SK-N-SH (cell line): ENCODE results near the gene SLC25A48. TPM values are rescaled to one million over a fixed set of nuclear protein-coding genes. Genes with fewer than 3 reads are reported as not detected.

ENCODE experiments used
- CTCF ChIA-PET: fragments of 300-600, 350-600 bp; formaldehyde crosslinking; extraction: SDS; loops from one replicate; lab custom pipeline; 2021; lab: Yijun Ruan, JAX
- POLR2A ChIA-PET: fragments of 350-600 bp; sonication (Branson Sonifier 250); formaldehyde crosslinking; extraction: SDS; loops from one replicate; lab custom pipeline; 2020; ENCODE audit warnings: antibody characterized with exemption, inconsistent platforms; lab: Yijun Ruan, JAX
- DNase-seq: peaks from one replicate; pipeline ENCODE4 v3.0.0; 2012
- H2AFZ ChIP-seq: fragments of 200-600 bp; sonication (generic); 2 replicates; pipeline ENCODE4 v1.8.1; 2016; ENCODE audit warnings: antibody characterized with exemption, mild to moderate bottlenecking, low read depth
- H3F3A ChIP-seq: fragments of 200-600 bp; sonication (generic); replicated peaks from 2 replicates; pipeline ENCODE3; 2016; ENCODE audit warnings: antibody characterized with exemption, mild to moderate bottlenecking; ENCODE audit not compliant: insufficient read depth
- H3K27ac ChIP-seq, 2 experiments: fragments of 200-500 bp in 1 of 2; fragments of 200-600 bp in 1 of 2; sonication (Bioruptor generic) in 1 of 2; sonication (generic), shearing (Covaris generic) in 1 of 2; 2 replicates each; pipeline versions ENCODE4 v1.5.1 to v1.6.1; 2014 to 2016; ENCODE audit warnings: low read depth in 2 of 2, inconsistent platforms in 1 of 2, low read length in 1 of 2, mild to moderate bottlenecking in 1 of 2, mixed read lengths in 1 of 2
- H3K27me3 ChIP-seq: fragments of 200-600 bp; sonication (generic), shearing (Covaris generic); 2 replicates; pipeline ENCODE4 v1.6.1; 2016; ENCODE audit warnings: mixed run types; ENCODE audit not compliant: insufficient read depth
- H3K36me3 ChIP-seq, 2 experiments: fragments of 200-500 bp in 1 of 2; fragments of 200-600 bp in 1 of 2; sonication (Bioruptor generic) in 1 of 2; sonication (generic) in 1 of 2; replicated peaks in 1 of 2; 2 replicates each; pipeline versions ENCODE3 to v1.5.1; 2014 to 2016; ENCODE audit warnings: low read length in 1 of 2, mild to moderate bottlenecking in 1 of 2; ENCODE audit not compliant: insufficient read depth in 2 of 2, control insufficient read depth in 1 of 2
- H3K4me1 ChIP-seq, 2 experiments: fragments of 200-500 bp in 1 of 2; fragments of 200-600 bp in 1 of 2; sonication (Bioruptor generic) in 1 of 2; sonication (generic), shearing (Covaris generic) in 1 of 2; 2 replicates each; pipeline versions ENCODE4 v1.5.1 to v1.6.1; 2014 to 2016; ENCODE audit warnings: low read depth in 1 of 2, low read length in 1 of 2, mixed run types in 1 of 2; ENCODE audit not compliant: insufficient read depth in 2 of 2, control insufficient read depth in 1 of 2
- H3K4me2 ChIP-seq: fragments of 200-600 bp; sonication (generic), shearing (Covaris generic); 2 replicates; pipeline ENCODE4 v1.6.1; 2017; ENCODE audit warnings: mixed run types
- H3K4me3 ChIP-seq, 2 experiments: fragments of 200-500 bp in 1 of 2; fragments of 200-600 bp in 1 of 2; sonication (Bioruptor generic) in 1 of 2; sonication (generic), shearing (Covaris generic) in 1 of 2; 2 replicates each; pipeline versions ENCODE4 v1.5.1 to v1.8.1; 2014 to 2016; ENCODE audit warnings: low read depth in 2 of 2, inconsistent platforms in 1 of 2, low read length in 1 of 2, mild to moderate bottlenecking in 1 of 2, mixed read lengths in 1 of 2, moderate library complexity in 1 of 2
- H3K79me2 ChIP-seq: fragments of 200-600 bp; sonication (generic); 2 replicates; pipeline ENCODE4 v1.8.1; 2017; ENCODE audit warnings: mild to moderate bottlenecking; ENCODE audit not compliant: insufficient read depth
- H3K9ac ChIP-seq: fragments of 200-600 bp; sonication (generic); 2 replicates; pipeline ENCODE4 v1.6.1; 2017; ENCODE audit warnings: mixed run types
- H3K9me2 ChIP-seq: fragments of 200-600 bp; sonication (generic); 2 replicates; pipeline ENCODE4 v1.6.1; 2017; ENCODE audit warnings: mixed run types
- H3K9me3 ChIP-seq: fragments of 200-600 bp; sonication (generic); 2 replicates; pipeline ENCODE4 v1.6.1; 2017; ENCODE audit warnings: mixed run types, mild to moderate bottlenecking, moderate library complexity
- H4K20me1 ChIP-seq: fragments of 200-600 bp; sonication (generic); 2 replicates; pipeline ENCODE4 v1.6.1; 2017; ENCODE audit warnings: mild to moderate bottlenecking, mixed run types; ENCODE audit not compliant: insufficient read depth
- CTCF ChIP-seq: fragments of 200-600 bp; sonication (generic); IDR thresholded peaks from 2 replicates; pipeline ENCODE4 v1.6.1; 2017; ENCODE audit warnings: antibody characterized with exemption, mild to moderate bottlenecking, moderate library complexity
- MEF2A ChIP-seq: IDR thresholded peaks from 2 replicates; pipeline ENCODE4 v1.4.0; 2012; ENCODE audit warnings: low read depth, borderline replicate concordance
- POLR2AphosphoS5 ChIP-seq: IDR thresholded peaks from 2 replicates; pipeline ENCODE4 v1.6.1; 2012; ENCODE audit warnings: low read depth, low read length
- RCOR1 ChIP-seq: fragments of 150-350 bp; IDR thresholded peaks from 2 replicates; pipeline ENCODE4 v1.6.1; 2017; ENCODE audit warnings: antibody characterized with exemption, low read length
- TAF1 ChIP-seq: IDR thresholded peaks from 2 replicates; pipeline ENCODE4 v1.6.1; 2012; ENCODE audit warnings: low read depth, mild to moderate bottlenecking, low read length, moderate library complexity, borderline replicate concordance
- WGBS: methylation state at CpG from one replicate; pipeline ENCODE4 v1.1.6; 2017; ENCODE audit warnings: low lambda C conversion rate; 5-methylcytosine and 5-hydroxymethylcytosine counted together
- polyA plus RNA-seq, 3 experiments: library from polyadenylated mRNA; depleted of rRNA; stranded (reverse); fragments of >200 nt; gene quantifications; 2 replicates each; pipeline ENCODE4 v1.2.3, GENCODE V29; 2012

Gene SLC25A48
- 0.18 and 0.23 TPM in 2 replicates for polyA plus RNA-seq (2012; rRNA removed)
- polyA plus RNA-seq (2012; cell fraction: cytosol; rRNA removed), result 0.12 and 0.26 TPM in 2 replicates
- polyA plus RNA-seq (2012; cell fraction: nucleus; rRNA removed), result 0.21 and 0.59 TPM in 2 replicates

- H3K27ac ChIP-seq, result no peak within 1 kb of the TSS
- 11% methylated on average over 30 of the region's 68 CpGs for WGBS
- no peaks in the 10 kb centered on the region for H3K79me2 ChIP-seq
- H4K20me1 ChIP-seq, result no peaks in the 10 kb centered on the region
- ChIA-PET POLR2A (no interaction called here), CTCF (interaction anchor here (0.8 to 8.9 kb wide), 15 partner anchors 10 to 369 kb away, joined by 3 to 315 read pairs (median 4); no protein-coding TSS in a partner anchor)
- no peak within 1 kb of the TSS for H3K9ac ChIP-seq
- no peaks in the 10 kb centered on the region for H3F3A ChIP-seq
- no peaks in the 10 kb centered on the region for H3K9me3 ChIP-seq
- H3K36me3 ChIP-seq, result no peaks in the 10 kb centered on the region
- peak within 1 kb of the TSS; percentile 92 for H3K4me2 ChIP-seq
- peak within 1 kb of the TSS; percentile 37 to 61; a peak in 3 of 4 replicates for H3K4me3 ChIP-seq
- 0 out of 2 replicates have a peak within 1 kb of the TSS, but pooled peaks have one; percentile 59 for H2AFZ ChIP-seq
- H3K27me3 ChIP-seq, result peaks cover 42% of the 10 kb centered on the region
- TF ChIP-seq CTCF (peak; percentile 69), POLR2AphosphoS5 (no peak)
- H3K4me1 ChIP-seq, result no peaks in the 10 kb centered on the region; a peak in 1 of 4 replicates
- DNase-seq, result peak; percentile 80
- no peaks in the 10 kb centered on the region for H3K9me2 ChIP-seq
These were observed at the start of gene SLC25A48 for GRCh38 chr5:135834639-135835529. SLC25A48 (plus strand) TSS chr5:135834663; CDS start chr5:135834848, 185 bp downstream.

GRCh38 chr5:135800656-135801055, 33.8 kb upstream of the SLC25A48 start:
- POLR2A ChIA-PET, result no interaction called here
- no peaks in the 10 kb centered on the region for H3K36me3 ChIP-seq
- no peak overlapping the region for H3K9ac ChIP-seq
- H3F3A ChIP-seq, result no peaks in the 10 kb centered on the region
- no peak overlapping the region for H3K4me3 ChIP-seq
- WGBS, result 30% methylated on average over 9 of the region's 10 CpGs
- no peaks in the 10 kb centered on the region for H3K4me1 ChIP-seq
- H3K27me3 ChIP-seq, result peaks cover 12% of the 10 kb centered on the region; the same call in 1 of the 2 replicates
- no peak for DNase-seq
- no peak overlapping the region for H3K4me2 ChIP-seq
- H3K79me2 ChIP-seq, result no peaks in the 10 kb centered on the region
- H3K9me2 ChIP-seq, result no peaks in the 10 kb centered on the region
- no peak overlapping the region for H3K27ac ChIP-seq
- no peaks in the 10 kb centered on the region for H3K9me3 ChIP-seq
- no peaks in the 10 kb centered on the region for H4K20me1 ChIP-seq
- no peak overlapping the region for H2AFZ ChIP-seq
- CTCF ChIA-PET, result no interaction called here
- TF ChIP-seq RCOR1 (no peak), MEF2A (no peak), TAF1 (no peak)
